ENCODE measurements around the gene EPHB2.

DNA sequence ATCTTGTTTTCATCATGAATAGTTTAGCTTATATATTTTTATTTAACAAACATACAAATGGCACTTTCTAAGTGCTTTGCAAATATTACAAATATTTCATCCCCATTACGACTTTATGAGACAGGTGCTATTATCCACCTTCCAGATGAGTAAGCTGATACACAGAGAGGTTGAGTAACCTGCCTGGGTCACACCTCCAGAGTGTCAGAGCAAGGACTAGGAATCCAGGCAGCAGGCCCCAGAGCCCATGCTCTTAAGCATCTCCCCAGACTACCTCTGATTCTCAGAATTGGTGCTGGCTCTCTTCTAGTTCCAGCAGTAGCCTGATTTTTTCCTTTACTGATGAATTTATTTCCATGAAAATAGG is 40.0 kb downstream of the EPHB2 start:
- TF ChIP-seq, protein P1, sequence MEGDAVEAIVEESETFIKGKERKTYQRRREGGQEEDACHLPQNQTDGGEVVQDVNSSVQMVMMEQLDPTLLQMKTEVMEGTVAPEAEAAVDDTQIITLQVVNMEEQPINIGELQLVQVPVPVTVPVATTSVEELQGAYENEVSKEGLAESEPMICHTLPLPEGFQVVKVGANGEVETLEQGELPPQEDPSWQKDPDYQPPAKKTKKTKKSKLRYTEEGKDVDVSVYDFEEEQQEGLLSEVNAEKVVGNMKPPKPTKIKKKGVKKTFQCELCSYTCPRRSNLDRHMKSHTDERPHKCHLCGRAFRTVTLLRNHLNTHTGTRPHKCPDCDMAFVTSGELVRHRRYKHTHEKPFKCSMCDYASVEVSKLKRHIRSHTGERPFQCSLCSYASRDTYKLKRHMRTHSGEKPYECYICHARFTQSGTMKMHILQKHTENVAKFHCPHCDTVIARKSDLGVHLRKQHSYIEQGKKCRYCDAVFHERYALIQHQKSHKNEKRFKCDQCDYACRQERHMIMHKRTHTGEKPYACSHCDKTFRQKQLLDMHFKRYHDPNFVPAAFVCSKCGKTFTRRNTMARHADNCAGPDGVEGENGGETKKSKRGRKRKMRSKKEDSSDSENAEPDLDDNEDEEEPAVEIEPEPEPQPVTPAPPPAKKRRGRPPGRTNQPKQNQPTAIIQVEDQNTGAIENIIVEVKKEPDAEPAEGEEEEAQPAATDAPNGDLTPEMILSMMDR (IDR thresholded peaks at IDR 0.05): no peak
- no peak for TF ChIP-seq POLR2A (IDR thresholded peaks at IDR 0.05)

Measured in testis (tissue), 2 donors.